Measurements from ENCODE around the gene PIK3IP1.
"Not testable (repeated sequence)": the region's sequence is repeated elsewhere in the genome, so short reads cannot be mapped to it uniquely, and the experiment has no call there.

Gene PIK3IP1

DNA sequence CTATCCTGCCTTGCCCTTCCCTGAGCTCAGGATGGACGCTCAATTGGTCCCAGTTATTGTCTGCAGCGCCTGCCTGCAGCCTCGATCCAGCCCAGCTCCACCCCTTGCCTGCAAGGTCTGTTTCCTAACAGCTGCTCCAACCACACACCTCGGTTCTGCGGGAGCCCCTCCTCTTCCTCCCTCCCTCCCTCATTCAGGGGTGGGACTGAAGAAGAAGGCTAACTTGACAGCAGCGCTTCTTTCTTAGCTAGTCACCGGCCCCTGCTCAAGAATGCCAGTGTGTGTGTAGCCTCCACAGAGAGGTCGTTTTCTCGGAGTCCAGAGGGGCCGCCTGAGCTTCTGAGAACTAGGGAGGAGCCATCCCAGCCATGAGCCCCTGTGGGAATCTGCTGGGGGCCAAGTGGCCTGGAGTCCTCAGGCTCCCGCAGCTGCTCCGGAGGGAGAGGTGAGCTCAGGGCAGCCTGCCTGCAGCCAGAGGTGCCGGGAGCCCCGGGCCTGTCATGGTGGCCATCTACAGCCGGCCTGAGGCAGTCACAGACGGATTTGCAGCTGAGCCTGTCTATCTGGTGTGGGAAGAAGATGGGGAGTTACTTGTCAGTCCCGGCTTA, 44.0 kb downstream of the PIK3IP1 start:
- DNase-seq: no peak

GRCh38 chr22:31247726-31248125, 44.6 kb downstream of the PIK3IP1 start:
- no peak for DNase-seq

DNA sequence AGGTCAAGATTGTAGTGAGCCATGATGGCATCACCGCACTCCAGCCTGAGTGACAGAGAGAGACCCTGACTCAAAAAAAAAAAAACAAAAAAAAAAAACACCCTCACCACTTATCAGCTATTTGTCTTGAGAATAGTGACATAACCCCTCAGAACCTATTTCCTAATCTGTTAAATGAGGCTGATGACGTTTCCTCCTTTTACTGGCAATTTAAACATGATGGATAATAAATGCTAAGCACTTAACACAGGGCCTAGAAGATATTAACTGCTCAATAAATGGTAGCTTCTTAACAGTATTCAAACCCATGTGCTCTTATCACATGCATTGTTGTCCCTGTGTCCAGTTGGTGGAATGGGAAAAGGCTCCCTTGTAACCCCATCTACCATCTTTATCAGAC, 45.6 kb downstream of the PIK3IP1 start:
- DNase-seq: no peak

- DNase-seq: not testable (repeated sequence)
Observed at GRCh38 chr22:31245998-31246397, 46.3 kb downstream of the PIK3IP1 start.

DNA sequence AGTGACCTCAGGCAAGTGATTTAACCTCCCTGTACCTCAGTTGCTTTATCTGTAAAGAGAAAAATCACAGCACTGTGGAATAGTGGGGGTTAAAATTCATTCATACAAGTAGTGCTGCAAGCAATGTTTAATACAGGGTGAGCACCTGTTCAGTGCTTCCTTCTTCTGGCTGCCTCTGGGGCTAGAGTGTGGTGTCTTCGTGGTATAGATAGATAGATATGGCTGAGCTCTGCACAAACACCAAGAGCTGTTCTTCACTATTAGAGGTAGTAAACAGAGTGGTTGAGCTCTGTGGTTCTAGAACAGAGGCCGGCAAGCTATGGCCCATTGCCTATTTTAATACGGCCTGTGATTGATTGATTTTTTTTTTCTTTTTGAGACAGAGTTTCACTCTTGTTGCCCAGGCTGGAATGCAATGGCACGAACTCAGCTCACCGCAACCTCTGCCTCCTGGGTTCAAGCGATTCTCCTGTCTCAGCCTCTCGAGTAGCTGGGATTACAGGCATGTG, 47.3 kb downstream of the PIK3IP1 start:
- no peak for DNase-seq

- no peak for DNase-seq
Observed at GRCh38 chr22:31244046-31244942, 48.0 kb downstream of the PIK3IP1 start.

GRCh38 chr22:31243339-31244045, 48.8 kb downstream of the PIK3IP1 start:
- DNase-seq: no peak

DNA sequence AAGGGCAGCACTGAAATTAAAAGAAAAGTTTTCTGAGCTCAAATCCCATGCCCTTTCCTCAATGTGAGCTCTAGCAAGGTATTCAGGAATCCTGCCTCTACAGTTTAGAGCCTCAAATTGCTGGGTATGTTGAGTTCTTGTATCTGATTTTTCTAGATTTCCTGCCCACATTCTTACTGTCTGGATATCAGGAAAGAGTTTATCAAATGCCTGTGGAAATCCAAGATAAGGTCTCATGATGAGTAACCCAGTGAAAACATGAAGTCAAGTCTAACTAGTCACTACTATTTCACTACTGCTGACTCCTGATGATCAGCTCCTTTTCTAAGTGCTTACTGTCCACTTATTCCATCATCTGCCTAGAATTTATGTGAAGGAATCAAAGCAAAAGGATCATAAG, 50.4 kb downstream of the PIK3IP1 start:
- DNase-seq: no peak

DNA sequence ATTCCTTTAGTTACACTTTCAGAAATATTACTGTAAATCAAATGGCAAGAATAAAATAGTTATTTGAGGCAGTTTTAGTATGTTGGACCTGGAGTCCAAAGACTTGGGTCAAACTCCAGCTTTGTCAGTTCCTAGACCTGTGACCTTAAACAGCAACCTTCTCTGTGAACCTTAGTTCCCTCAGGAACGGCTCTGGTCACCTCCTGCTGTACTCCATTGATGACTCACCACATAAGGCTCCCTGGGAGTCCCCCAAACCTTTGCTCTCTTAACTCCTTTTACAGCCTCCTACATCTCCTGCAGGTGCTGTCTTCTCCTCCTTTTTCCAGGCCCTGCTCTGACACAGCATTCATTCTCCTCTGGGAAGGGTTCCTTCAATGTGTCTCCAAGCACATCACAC, 51.1 kb downstream of the PIK3IP1 start:
- DNase-seq: no peak

DNA sequence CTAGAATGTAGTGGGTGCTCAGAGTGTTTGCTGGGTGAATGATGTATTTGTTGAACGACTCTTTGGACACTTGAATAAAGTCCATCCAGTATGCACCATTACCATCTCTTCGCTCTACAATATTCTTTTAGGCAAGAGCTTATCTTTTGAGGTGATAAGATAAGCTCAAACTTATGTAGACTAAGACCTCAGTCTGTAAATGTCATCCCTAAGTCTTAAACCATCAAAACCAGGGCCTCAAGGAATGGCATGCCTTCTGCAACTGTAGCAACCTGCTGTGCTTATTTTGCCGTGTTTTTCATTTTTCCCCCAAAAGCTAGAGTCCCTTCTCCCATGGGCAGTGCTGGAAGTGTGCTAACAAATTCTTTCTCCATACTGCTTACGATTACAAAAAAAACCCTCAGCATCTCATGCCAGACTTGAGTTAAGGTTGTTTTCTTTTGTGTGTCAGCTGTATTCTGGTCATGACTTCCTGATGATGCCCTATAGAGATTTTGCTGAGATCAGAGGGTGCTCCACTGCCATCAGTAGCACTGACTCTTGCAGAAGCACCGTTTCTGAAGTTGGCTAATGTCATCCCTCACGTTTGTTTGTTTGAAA, 52.4 kb downstream of the PIK3IP1 start:
- no peak for DNase-seq

GRCh38 chr22:31238057-31238456, 54.2 kb downstream of the PIK3IP1 start:
- DNase-seq: no peak

DNA sequence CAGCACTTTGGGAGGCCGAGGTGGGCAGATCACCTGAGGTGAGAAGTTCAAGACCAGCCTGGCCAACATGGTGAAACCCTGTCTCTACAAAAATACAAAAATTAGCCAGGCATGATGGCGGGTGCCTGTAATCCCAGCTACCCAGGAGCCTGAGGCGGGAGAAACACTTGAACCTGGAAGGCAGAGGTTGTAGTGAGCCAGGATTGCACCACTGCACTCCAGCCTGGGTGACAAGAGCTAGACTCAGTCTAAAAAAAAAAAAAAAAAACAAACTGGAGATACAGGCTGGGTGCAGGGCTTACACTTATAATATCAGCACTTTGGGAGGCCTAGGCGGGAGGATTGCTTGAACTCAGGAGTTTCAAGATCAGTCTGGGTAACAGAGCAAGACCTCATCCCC, 56.2 kb downstream of the PIK3IP1 start:
- not testable (repeated sequence) for DNase-seq

DNA sequence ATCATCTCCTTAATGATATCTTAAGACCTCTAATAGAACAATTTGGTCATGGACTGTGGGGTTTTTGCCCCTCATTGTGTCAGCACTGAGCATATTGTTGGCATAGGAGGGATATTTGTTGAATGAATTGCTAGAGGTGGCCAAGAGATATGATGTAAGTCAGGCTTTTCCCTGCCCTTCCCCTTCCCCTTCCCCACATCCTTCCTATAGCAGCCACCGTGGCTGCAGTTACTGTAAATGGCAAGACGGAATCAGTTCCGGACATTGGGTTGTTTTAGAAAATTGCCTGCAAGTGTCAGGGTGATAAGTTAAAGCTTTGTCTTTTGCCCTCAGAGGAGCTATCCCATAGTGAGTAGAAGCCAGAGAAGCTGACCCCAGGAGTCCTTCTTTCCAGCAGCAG, 57.2 kb downstream of the PIK3IP1 start:
- DNase-seq: no peak

GRCh38 chr22:31233001-31233400, 59.3 kb downstream of the PIK3IP1 start:
- DNase-seq: no peak

Data from NCI-H1694 treated with DMSO at 0.1 percent for 48 hours (cell line).